CD4-positive, alpha-beta T cell treated with Interleukin-4 for 1 hour (primary cell): Measurements from ENCODE around the gene SYNGAP1.

Experiments used
- DNase-seq, 2 donors: peaks; one replicate each; pipeline ENCODE4 v3.0.0-alpha.2; 2020 to 2022

SYNGAP1 gene

GRCh38 chr6:33424855-33425667, 5.2 kb downstream of the SYNGAP1 start:
- no peak for DNase-seq

- peak; percentile 90 to 93 for DNase-seq
Observed at GRCh38 chr6:33425668-33426577, 6.1 kb downstream of the SYNGAP1 start.

- peak; percentile 76 to 87 for DNase-seq
Observed at GRCh38 chr6:33426590-33427511, 7.0 kb downstream of the SYNGAP1 start.

- DNase-seq, result peak; percentile 66 to 77
Observed at GRCh38 chr6:33427585-33428223, 7.8 kb downstream of the SYNGAP1 start.

- DNase-seq, result peak; percentile 43 to 58
Observed at GRCh38 chr6:33428224-33428965, 8.5 kb downstream of the SYNGAP1 start.

- no peak for DNase-seq
Observed at GRCh38 chr6:33428966-33429749, 9.3 kb downstream of the SYNGAP1 start.

GRCh38 chr6:33429750-33430052, 9.8 kb downstream of the SYNGAP1 start:
- peak in 1 of 2 donors; percentile 63 for DNase-seq

GRCh38 chr6:33430334-33430733, 10.5 kb downstream of the SYNGAP1 start:
- peak in 1 of 2 donors; percentile 56 for DNase-seq

- peak; percentile 89 to 90 for DNase-seq
Observed at GRCh38 chr6:33430991-33431879, 11.4 kb downstream of the SYNGAP1 start.

- DNase-seq, result peak; percentile 16 to 38
Observed at GRCh38 chr6:33431880-33432541, 12.1 kb downstream of the SYNGAP1 start.

GRCh38 chr6:33432546-33432945, 12.7 kb downstream of the SYNGAP1 start:
- DNase-seq, result no peak

- DNase-seq, result no peak
Observed at GRCh38 chr6:33433001-33433543, 13.2 kb downstream of the SYNGAP1 start.

- DNase-seq, result no peak
Observed at GRCh38 chr6:33433544-33434191, 13.8 kb downstream of the SYNGAP1 start.

GRCh38 chr6:33434961-33435360, 15.1 kb downstream of the SYNGAP1 start:
- no peak for DNase-seq

GRCh38 chr6:33437666-33438065, 17.8 kb downstream of the SYNGAP1 start:
- no peak for DNase-seq

- no peak for DNase-seq
Observed at GRCh38 chr6:33438978-33439594, 19.2 kb downstream of the SYNGAP1 start.

- no peak for DNase-seq
Observed at GRCh38 chr6:33439956-33440648, 20.2 kb downstream of the SYNGAP1 start.
